IMR-90 (cell line): ENCODE measurements around the gene SLC1A1. TPM values are rescaled to one million over a fixed set of nuclear protein-coding genes. Genes with fewer than 3 reads are reported as not detected.

Experiments
- ATAC-seq: fragments of 200-7000 bp; cut with Tn5 transposase; 2 replicates; pipeline ENCODE4 v1.9.1; 2020; ENCODE audit warnings: low read depth, mild to moderate bottlenecking, moderate library complexity
- BruUV-seq: library from RNA; stranded (reverse); fragments of 400-500 nt; replicated peaks from 2 replicates; lab custom pipeline; 2021; lab: Mats Ljungman, UMichigan
- CTCF ChIA-PET: fragments of 300-600 bp; formaldehyde crosslinking; extraction: SDS; loops from one replicate; lab custom pipeline; 2021; ENCODE audit warnings: antibody characterized with exemption; lab: Yijun Ruan, JAX
- POLR2A ChIA-PET: fragments of 300-600 bp; sonication (Branson Sonifier 250); formaldehyde crosslinking; loops from one replicate; lab custom pipeline; 2022; ENCODE audit warnings: antibody characterized with exemption; ENCODE audit not compliant: unreplicated experiment; lab: Charles Lee
- DNase-seq: peaks from one replicate; pipeline ENCODE4 v3.0.0; 2013
- H2AFZ ChIP-seq: replicated peaks from 2 replicates; pipeline ENCODE3; 2013; ENCODE audit warnings: low read length, mild to moderate bottlenecking; ENCODE audit not compliant: poor library complexity
- H2AK5ac ChIP-seq: 2 replicates; pipeline ENCODE4 v1.6.1; 2013; ENCODE audit warnings: low read depth, low read length, inconsistent platforms
- H2AK9ac ChIP-seq: replicated peaks from 2 replicates; pipeline ENCODE3; 2013; ENCODE audit warnings: mild to moderate bottlenecking, low read depth, low read length, moderate library complexity; ENCODE audit not compliant: poor library complexity
- H2BK120ac ChIP-seq: 2 replicates; pipeline ENCODE4 v1.6.1; 2013; ENCODE audit warnings: low read depth, low read length, inconsistent platforms
- H2BK15ac ChIP-seq: 3 replicates; pipeline ENCODE4 v1.6.1; 2013; ENCODE audit warnings: low read depth, low read length, inconsistent platforms
- H2BK20ac ChIP-seq: 2 replicates; pipeline ENCODE4 v1.6.1; 2013; ENCODE audit warnings: low read depth, mild to moderate bottlenecking, inconsistent platforms, low read length, moderate library complexity
- H2BK5ac ChIP-seq: 2 replicates; pipeline ENCODE4 v1.6.1; 2013; ENCODE audit warnings: mild to moderate bottlenecking, low read depth, low read length, inconsistent platforms; ENCODE audit not compliant: poor library complexity, severe bottlenecking
- H3K14ac ChIP-seq: replicated peaks from 2 replicates; pipeline ENCODE4 v1.6.1; 2013; ENCODE audit warnings: low read depth, low read length, inconsistent platforms
- H3K18ac ChIP-seq: 2 replicates; pipeline ENCODE4 v1.6.1; 2013; ENCODE audit warnings: low read depth, low read length, control low read depth
- H3K23ac ChIP-seq: 2 replicates; pipeline ENCODE4 v1.6.1; 2013; ENCODE audit warnings: low read depth, low read length, inconsistent platforms
- H3K27ac ChIP-seq: 2 replicates; pipeline ENCODE4 v1.5.1; 2013; ENCODE audit warnings: mild to moderate bottlenecking, control low read depth, low read length; ENCODE audit not compliant: insufficient read depth
- H3K27me3 ChIP-seq: 2 replicates; pipeline ENCODE4 v1.6.1; 2013; ENCODE audit warnings: low read length; ENCODE audit not compliant: control insufficient read depth, insufficient read depth
- H3K36me3 ChIP-seq: 2 replicates; pipeline ENCODE4 v1.6.1; 2013; ENCODE audit warnings: low read length, mixed read lengths; ENCODE audit not compliant: control insufficient read depth, insufficient read depth
- H3K4ac ChIP-seq: 2 replicates; pipeline ENCODE4 v1.6.1; 2013; ENCODE audit warnings: low read depth, low read length, inconsistent platforms
- H3K4me1 ChIP-seq: 2 replicates; pipeline ENCODE4 v1.6.1; 2013; ENCODE audit warnings: low read length, mixed read lengths; ENCODE audit not compliant: control insufficient read depth, insufficient read depth
- H3K4me2 ChIP-seq: 2 replicates; pipeline ENCODE4 v1.6.1; 2013; ENCODE audit warnings: low read depth, mild to moderate bottlenecking, control low read depth, low read length, moderate library complexity
- H3K4me3 ChIP-seq: 2 replicates; pipeline ENCODE4 v1.5.1; 2013; ENCODE audit warnings: low read depth, mild to moderate bottlenecking, control low read depth, low read length, moderate library complexity; ENCODE audit not compliant: insufficient read depth
- H3K56ac ChIP-seq: 2 replicates; pipeline ENCODE4 v1.6.1; 2013; ENCODE audit warnings: low read length, inconsistent platforms; ENCODE audit not compliant: insufficient read depth; ENCODE audit errors: extremely low read depth
- H3K79me1 ChIP-seq, 2 experiments: 2 replicates each; pipeline ENCODE4 v1.6.1; 2013; ENCODE audit warnings: low read length in 2 of 2, inconsistent platforms in 1 of 2, low read depth in 1 of 2
- H3K9ac ChIP-seq: 2 replicates; pipeline ENCODE4 v1.6.1; 2013; ENCODE audit warnings: low read depth, low read length, control low read depth
- H3K9me1 ChIP-seq: 2 replicates; pipeline ENCODE4 v1.6.1; 2013; ENCODE audit warnings: low read length, inconsistent platforms; ENCODE audit not compliant: insufficient read depth
- H3K9me3 ChIP-seq: 2 replicates; pipeline ENCODE4 v1.6.1; 2013; ENCODE audit warnings: low read length; ENCODE audit not compliant: control insufficient read depth, insufficient read depth
- H4K20me1 ChIP-seq: 2 replicates; pipeline ENCODE4 v1.6.1; 2013; ENCODE audit warnings: low read length, inconsistent platforms; ENCODE audit not compliant: insufficient read depth
- H4K5ac ChIP-seq: 2 replicates; pipeline ENCODE4 v1.6.1; 2013; ENCODE audit warnings: mild to moderate bottlenecking, low read depth, low read length, control low read depth
- H4K8ac ChIP-seq, 2 experiments: 2 replicates each; pipeline ENCODE4 v1.6.1; 2013; ENCODE audit warnings: low read depth in 2 of 2, low read length in 2 of 2, control low read depth in 1 of 2, inconsistent platforms in 1 of 2
- H4K91ac ChIP-seq: 2 replicates; pipeline ENCODE4 v1.6.1; 2013; ENCODE audit warnings: low read depth, low read length, inconsistent platforms; ENCODE audit not compliant: insufficient read depth
- CTCF ChIP-seq: conservative IDR thresholded peaks from 2 replicates; pipeline ENCODE4 v1.5.1; 2012; ENCODE audit warnings: mild to moderate bottlenecking, low read depth, low read length, improper control_type of control experiment
- POLR2A ChIP-seq: IDR thresholded peaks from 2 replicates; pipeline ENCODE4 v1.6.1; 2012; ENCODE audit warnings: mild to moderate bottlenecking, low read depth, low read length
- USF2 ChIP-seq: fragments of 150-350 bp; IDR thresholded peaks from 2 replicates; pipeline ENCODE4 v1.6.1; 2017; ENCODE audit warnings: mild to moderate bottlenecking, antibody characterized with exemption, low read length, low read depth
- WGBS, 2 experiments: methylation state at CpG; one replicate each; pipeline versions ENCODE4 v1.1.5 to v1.1.7; 2013; ENCODE audit warnings: missing lambda C conversion rate in 2 of 2; ENCODE audit not compliant: insufficient read length in 1 of 2; ENCODE audit errors: extremely low coverage in 2 of 2; 5-methylcytosine and 5-hydroxymethylcytosine counted together
- dilution Hi-C: fragments of 300-500 bp; cut with HindIII; formaldehyde crosslinking; loops from one replicate; pipeline ENCODE4 v1.14.3; 2018; ENCODE audit warnings: low sequenced_read_pairs; ENCODE audit not compliant: unreplicated experiment
- in situ Hi-C: fragments of 300-500 bp; cut with MboI; formaldehyde crosslinking; loops from 3 replicates; pipeline ENCODE4 v1.14.3; 2019; ENCODE audit warnings: low sequenced_read_pairs, inconsistent platforms, mixed read lengths
- intact Hi-C: fragments of 100-400 bp; cut with micrococcal nuclease; formaldehyde crosslinking; loops from 2 replicates; pipeline ENCODE4 v1.10.0; 2022
- polyA plus RNA-seq, 3 experiments: library from polyadenylated mRNA; depleted of rRNA; stranded (reverse); fragments of >200 nt; gene quantifications; 2 replicates each; pipeline ENCODE4 v1.2.3, GENCODE V29; 2012; ENCODE audit warnings: low replicate concordance in 1 of 3
- total RNA-seq: library from RNA; depleted of rRNA; stranded (reverse); fragments of >200 nt; gene quantifications from 2 replicates; pipeline ENCODE4 v1.2.3, GENCODE V29; 2012

The SLC1A1 gene
- total and polyA plus RNA-seq, 2 of the 4 experiments (the other 2 are of a cell fraction) = 2.2 to 4.1 TPM

DNA sequence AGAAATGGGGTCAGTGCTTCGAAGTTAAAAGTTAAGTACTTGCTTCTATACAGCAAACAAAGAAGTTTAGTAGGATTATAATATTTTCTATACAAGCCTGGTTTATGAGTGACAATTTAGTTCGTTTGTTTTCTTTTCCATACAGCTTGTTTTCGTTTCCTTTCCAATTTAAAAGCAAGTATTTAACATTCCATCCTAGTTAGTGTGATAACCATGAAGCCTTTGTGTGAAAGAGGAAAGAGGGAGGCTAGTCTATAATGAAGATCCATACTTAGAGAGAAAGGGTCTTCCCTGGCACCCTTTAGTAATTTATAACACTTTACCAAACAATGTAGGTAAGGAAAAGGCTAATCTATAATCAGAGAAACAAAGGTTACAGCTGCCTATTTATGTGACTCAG is 51.0 kb downstream of the SLC1A1 start:
- H2BK120ac ChIP-seq = no peak overlapping the region
- dilution Hi-C loops = no loop called here
- H3K23ac ChIP-seq = no peak overlapping the region
- H4K20me1 ChIP-seq = no peaks in the 10 kb centered on the region
- no peak overlapping the region for H2AK9ac ChIP-seq
- H3K79me1 ChIP-seq = no peaks in the 10 kb centered on the region
- H3K27me3 ChIP-seq = no peaks in the 10 kb centered on the region
- H3K9me3 ChIP-seq = peaks cover 4% of the 10 kb centered on the region; the same call in 1 of the 2 replicates
- H3K14ac ChIP-seq = no peak overlapping the region
- no peak overlapping the region for H4K5ac ChIP-seq
- POLR2A ChIA-PET = no interaction called here
- whole genome bisulfite sequencing, 2 experiments = no CpG with 5 or more reads among the region's 3 CpGs
- in situ Hi-C loops = no loop called here
- no peak overlapping the region for H3K4me2 ChIP-seq
- H2BK15ac ChIP-seq = no peak overlapping the region
- H2BK5ac ChIP-seq = no peak overlapping the region
- H3K4me1 ChIP-seq = no peaks in the 10 kb centered on the region
- TF ChIP-seq USF2 (no peak), CTCF (no peak), POLR2A (no peak)
- no TSS peak for BruUV-seq
- H2BK20ac ChIP-seq = no peak overlapping the region
- no peak overlapping the region for H3K18ac ChIP-seq
- ATAC-seq (no peak), DNase-seq (no peak)
- CTCF ChIA-PET = no interaction called here
- H3K9me1 ChIP-seq = no peaks in the 10 kb centered on the region
- H3K9ac ChIP-seq = no peak overlapping the region
- H3K27ac ChIP-seq = no peak overlapping the region
- intact Hi-C loops = no loop called here
- H2AK5ac ChIP-seq = no peak overlapping the region
- no peak overlapping the region for H3K56ac ChIP-seq
- no peak overlapping the region for H3K4me3 ChIP-seq
- no peak overlapping the region for H3K4ac ChIP-seq
- no peaks in the 10 kb centered on the region for H3K36me3 ChIP-seq
- H4K91ac ChIP-seq = no peak overlapping the region
- H4K8ac ChIP-seq = no peak overlapping the region
- no peak overlapping the region for H2AFZ ChIP-seq
